ENCODE results near the gene FRYL.

FRYL gene

DNA sequence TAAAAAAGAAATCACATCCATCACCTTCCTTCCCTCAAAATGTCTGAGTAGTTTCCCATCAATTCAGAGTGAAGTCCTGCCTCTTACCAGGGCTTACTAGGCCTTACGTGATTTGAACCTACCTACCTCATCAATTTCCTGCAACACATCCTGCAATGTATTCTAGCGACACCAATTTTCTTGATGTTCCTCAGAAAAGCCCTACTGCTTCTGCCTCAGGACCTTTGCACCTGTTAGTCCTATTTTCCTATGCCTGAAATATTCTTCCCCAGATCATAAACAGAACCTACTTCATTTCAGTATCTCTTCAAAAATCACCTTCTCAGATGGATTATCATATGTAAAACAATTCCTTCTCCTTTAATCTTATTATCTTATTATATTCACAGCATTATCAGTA is 237.2 kb downstream of the FRYL start:
- no peak for DNase-seq

DNA sequence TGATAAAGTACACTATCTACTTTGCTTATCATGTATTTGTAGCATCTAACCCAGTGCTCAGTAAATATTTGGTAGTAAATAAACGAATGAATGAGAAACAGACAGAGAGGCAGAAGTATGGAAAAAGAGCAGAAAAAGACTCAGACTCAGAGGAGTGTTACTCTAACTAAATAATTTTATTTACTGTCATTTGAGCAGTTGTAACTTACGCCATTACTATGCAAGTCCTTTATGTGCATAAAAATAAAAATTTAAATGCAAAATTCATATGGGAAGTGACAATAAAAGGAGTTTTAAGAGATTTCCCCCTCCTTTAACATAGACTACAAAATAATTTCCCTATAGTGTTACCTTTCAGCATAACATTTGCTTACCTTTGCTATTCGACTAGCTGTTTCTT is 240.5 kb downstream of the FRYL start:
- no peak for DNase-seq

DNA sequence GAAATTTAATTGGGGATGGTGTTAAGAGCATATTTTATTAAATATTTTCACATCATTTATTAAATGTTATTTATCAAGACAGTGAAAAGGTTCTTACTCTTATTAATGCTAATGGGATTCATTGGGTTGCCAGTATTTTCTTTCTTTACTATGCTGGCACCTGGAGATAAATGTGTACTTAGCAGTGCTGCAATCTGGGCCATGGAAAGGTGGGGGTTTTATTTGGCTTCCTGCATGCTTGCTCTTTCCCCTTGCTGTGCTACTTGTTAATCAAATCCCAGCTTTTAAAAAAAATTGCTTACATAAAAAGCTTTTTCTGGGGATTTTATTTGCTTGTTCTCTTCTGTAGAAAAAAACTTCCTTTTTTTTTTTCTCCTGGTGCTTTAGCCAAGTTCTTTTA is 241.7 kb downstream of the FRYL start:
- no peak for DNase-seq

DNA sequence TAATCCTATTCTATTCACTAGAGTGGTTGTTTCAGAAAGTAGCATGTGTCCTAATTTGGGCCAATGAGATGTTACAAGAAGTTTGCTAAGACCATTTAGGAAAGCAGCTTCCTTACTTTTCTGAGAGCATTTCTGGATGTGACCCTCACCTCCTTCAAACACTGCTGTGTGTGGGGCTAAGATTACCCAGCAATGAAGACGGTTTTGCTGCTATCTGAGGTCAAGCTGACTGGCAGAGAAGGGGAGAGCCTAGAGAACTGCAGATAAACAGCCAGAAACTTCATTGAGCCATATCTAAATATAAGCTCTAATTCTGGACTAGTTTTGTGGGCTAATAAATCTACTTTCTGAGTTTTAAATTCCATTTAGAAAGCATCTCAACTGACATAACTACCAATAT is 253.7 kb downstream of the FRYL start:
- no peak for DNase-seq

DNA sequence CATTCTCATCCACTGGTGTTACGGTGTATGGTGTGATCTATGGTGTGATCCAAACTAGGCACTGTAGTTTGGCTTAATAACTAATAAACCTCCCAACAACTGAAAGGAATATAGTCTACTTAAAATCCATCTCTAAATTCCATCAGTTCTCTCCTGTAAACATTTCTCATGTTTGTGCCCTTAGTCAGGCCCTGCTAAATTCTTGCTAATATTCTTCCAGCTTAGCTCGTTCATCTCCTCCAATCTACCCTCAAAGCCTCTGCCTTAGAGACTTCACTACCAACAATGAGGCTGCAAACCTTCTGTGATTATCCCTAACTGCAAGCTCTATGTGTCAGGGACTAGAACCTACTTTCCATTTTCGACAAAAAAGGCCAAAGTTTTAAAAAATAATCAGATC is 261.9 kb downstream of the FRYL start:
- no peak for DNase-seq

DNA sequence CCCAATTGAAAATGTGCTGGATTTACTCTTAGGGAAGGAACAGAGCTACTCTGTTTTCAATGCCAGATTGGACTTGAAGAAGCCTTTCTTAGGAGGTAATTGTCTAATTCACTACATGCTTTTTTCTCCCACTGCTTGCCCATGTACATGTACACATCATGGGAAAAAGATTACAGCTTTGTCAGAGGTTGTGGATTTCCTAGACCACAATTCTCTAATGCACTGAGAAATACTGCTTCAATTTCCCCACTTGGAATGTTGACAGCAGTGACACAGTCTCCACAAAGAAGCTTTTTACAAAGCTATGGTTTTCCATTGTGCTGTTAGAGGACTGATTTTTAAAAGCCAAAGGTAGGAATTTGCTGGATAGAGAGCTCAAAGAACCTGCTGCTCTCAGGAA is 270.5 kb downstream of the FRYL start:
- DNase-seq = no peak

DNA sequence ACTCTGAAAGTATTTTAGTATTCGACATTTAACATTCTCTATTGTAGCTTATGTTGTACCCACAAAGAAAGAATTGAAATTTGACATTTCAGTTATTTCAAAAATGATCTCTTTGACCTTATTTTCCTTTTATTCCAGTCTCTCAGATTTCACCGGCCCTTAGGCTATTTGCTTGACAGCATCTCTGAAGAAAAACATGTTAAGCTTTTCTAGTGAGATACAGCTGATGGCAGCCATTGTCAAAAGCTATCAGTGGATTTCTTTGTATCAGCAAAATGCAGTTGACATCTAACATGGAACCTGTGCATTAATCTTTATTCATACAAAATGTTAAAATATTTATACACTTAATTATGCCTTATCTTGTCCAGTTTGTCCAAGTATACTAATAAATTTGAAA is 273.4 kb downstream of the FRYL start:
- DNase-seq = no peak

DNA sequence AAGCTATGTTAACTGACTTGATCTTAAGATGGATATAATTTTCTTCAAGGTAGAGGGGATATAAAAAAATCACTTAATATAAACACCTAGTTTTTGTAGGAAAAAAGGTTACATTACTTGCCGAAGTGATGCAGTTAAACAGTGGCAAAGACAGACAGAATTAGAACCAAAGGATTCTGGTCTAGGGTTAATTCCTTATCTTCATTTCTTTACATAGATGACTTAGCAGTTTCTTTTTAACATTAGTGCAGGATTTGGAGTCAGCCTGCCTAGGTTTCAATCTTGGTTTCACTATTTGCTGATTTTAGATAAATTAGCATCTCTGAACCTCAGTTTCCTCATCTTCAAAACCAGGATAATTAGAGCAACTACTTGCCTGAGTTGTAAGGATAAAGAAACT is 275.7 kb downstream of the FRYL start:
- DNase-seq = no peak

DNA sequence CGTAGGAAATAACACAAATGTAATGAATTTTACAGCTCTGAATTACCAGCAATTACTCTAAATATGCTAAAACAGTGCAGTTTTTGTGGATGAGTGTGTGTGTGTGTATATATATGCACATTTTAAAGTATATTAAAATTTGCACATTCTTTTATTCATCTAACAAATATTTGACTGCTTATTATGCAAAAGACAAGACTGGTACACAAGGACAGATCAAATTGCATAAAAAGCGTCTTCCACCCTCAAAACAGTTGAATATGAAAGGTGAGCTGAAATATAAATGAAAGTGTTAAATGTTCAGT is 276.1 kb downstream of the FRYL start:
- DNase-seq = no peak

DNA sequence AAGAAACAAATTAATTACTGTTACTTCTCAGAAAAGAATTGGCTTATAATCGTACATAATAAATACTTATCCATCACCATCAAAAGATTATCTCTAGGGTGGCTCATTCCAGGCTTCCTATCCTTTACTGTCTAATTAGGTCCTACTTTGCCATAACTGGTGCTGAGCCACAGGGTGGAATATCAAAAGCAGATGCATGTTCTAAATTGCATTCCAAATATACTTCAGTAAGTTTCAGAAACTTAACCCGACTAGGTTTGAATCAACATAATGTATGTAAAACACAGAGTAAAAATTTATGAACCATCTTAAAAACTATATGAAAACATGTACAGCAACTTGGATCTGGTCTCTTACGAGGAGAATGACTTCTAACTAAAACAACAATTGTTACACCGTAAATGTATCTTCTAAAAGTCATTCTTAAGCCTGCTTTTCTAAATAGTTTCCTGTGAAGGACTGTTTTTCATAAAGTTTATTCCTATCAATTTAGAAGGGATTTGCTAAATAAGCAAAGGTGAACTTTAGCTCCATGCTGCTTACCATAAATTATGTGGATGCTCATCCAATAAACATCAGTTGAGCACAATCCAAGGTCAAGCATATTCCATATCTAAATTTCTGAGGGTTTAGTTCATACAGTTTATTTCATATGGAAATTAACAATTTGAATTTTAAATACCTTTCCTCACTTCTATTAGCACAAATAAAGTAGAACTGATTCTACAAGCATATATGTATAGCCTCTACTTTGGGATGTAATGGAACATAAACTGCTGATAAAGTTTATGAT is 276.6 kb downstream of the FRYL start:
- no peak for DNase-seq

DNA sequence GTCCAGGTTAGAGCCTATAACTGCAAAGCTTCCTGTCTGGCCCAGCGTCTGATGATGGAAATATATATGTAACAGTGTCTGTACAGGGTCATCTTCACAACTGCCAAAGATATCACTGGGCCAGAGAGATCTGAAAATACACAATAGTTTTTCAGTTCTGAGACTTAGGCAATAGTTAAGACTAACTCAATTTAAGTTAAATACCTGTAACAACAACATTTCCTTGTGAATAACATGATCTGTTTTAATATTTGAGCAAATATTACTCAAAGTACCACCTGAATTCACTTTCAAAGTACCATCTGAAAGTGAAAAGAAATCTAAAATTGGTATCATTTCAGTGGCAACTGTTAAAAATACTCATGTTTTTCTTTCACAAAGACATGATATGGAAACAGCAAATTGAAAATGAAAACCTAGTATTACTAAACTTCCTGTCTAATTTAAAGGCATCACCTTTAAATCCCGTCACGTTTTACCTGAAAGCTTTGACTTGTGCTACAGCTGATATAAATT is 280.5 kb downstream of the FRYL start:
- no peak for DNase-seq

DNA sequence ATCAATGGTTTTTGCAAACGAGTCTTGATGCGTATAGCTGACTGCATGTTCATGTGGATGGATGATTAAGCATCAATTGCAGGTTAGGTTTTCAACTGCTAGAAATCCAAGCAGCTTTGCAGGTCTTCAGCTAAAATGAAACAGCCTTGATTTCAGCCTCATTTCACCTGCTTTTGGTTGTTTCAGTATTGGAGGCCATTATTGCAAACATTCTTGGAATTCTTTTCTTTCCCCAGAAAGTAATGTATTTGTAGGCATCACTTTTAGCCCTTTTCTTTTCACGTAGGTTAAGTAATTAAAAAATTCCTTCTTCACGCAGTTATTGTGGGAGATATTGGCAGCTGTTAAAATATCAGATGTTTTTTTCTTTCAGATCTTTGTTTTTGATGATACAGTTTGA is 281.2 kb downstream of the FRYL start:
- DNase-seq = no peak

DNA sequence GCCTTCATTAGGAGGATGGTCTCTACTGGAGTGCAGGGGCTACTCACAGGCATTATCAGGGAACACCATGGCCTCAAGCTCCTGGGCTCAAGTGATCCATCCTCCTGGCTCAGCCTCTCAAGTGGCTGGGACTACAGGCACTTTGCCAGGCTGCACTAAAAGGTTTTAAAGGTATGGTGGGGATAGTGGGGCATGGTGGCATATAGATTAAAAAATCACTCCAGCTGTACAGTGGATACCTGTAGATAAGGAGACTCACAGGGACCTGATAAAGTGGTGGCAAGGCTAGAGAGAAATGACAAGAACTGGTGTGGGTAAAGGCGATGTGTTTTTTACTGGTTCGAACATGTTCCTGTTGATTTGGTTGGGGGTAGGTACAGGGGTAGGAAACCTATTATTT is 284.1 kb downstream of the FRYL start:
- DNase-seq = no peak

DNA sequence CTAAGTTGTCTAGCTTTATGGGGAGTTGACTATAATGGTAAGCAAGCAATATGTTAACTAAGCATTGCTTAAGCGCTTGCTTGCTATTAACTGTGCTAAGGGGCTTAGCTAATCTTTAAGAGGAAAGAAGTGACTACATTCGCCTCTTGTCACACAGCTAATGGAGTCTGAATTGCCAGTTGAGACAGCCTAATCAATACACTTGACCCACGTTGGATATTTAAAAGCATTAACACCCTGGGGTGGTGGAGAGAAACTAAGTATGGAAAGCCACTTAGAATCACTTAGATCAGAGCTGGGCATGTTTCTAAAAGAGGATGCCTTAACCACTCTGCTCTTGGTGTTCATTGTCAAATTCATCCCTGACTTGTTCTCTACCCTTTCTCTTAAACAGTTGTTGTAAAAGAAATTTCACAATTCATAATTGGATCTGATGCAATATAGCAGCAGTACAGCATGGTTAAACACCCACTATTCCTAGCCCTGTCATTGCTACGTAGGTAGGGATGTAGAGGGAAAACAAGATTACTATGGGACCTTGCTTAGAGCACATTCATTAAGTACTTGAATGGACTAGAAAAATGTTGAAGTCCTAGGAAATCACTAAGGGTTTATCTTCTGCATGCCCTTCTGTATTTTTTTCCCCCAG is 286.5 kb downstream of the FRYL start:
- no peak for DNase-seq

DNA sequence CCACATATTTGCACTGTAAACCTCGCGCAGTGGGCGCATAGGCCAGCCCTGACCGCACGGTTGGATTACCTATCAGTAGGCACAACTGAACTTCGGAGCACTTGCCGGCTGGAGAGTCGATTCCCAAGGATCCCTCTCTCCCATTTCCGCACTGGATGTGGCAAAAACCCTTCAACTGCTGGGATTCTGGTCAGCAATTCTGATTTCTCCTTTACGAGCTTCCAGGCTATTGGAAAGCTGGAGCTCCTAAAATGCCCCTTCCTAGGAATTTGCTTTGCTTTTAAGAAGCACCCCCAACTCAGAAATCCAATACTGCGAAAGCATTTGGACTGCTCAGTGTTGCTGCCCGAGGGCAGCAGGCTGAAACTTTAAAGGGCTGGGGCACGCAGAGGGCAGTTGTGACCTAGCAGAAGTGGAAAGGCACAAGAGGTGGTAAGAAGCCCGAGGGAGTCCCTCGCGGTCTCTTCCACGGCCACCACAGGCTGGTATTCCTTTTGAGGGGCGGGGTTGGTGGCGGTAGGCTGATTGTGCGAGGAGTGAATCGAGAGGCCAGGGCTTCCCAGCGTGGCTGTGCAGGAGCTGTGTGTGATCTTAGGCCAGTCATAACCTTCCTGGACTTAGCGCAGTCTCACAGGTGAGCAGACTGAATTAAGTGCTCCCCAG is 288.4 kb downstream of the FRYL start:
- DNase-seq = no peak

DNA sequence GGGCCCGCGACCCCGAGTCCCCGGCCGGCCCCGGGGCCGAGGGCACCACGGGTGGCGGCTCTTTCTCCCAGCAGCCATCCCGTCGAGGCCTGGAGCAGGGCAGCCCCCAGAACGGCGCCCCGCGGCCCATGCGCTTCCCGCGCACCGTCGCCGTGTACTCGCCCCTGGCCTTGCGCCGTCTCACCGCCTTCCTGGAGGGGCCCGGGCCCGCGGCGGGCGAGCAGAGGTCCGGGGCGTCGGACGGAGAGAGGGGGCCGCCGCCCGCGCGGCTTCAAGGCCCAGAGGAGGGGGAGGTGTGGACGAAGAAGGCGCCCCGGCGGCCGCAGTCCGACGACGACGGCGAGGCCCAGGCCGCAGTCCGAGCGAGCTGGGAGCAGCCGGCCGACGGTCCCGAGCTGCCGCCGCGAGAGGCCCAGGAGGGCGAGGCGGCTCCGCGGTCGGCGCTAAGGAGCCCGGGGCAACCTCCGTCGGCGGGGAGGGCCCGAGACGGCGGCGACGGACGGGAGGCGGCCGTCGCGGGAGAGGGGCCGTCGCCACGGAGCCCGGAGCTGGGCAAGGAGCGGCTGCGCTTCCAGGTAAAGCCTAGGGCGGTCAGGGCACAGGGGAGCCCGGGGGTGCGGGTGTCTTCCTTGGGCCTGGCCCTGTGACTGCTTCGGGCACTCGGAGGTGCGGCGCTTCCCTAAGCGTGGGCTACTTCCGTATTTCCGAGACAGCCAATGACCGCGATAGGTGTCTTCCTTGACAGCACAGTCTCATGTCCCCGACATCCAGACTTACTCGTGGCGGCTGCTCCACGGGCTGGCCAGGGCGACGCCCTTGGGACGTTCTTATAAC is 289.2 kb downstream of the FRYL start:
- DNase-seq = no peak

DNA sequence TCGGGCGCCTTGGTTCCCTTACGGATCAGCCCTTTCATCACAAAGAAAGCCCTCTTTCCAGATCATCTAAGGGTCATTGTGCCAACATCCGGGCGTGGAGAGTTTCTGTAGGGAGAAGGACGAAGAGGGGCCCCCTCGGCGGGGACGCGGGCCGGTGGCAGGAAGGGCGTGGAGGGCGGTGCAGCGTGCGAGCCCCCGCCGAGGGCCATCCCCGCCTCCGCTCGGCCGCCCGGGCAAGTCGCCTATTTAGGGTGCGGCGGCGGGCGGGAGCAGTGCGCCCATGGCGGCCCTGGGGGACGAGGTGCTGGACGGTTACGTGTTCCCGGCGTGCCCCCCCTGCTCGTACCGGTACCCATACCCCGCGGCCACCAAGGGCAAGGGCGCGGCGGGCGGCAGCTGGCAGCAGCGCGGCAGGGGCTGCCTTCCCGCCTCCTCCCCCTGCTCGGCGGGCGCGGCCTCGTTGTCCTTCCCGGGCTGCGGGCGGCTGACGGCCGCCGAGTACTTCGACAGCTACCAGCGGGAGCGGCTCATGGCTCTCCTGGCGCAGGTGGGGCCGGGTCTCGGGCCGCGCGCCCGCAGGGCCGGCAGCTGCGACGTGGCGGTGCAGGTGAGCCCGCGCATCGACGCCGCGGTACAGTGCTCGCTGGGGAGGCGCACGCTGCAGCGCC is 289.9 kb downstream of the FRYL start, which contains the start of gene ZAR1:
ZAR1 (plus strand) TSS at position 241 of the 668 bp plus-strand sequence; CDS start at position 281, 40 bp downstream.
- DNase-seq = no peak

DNA sequence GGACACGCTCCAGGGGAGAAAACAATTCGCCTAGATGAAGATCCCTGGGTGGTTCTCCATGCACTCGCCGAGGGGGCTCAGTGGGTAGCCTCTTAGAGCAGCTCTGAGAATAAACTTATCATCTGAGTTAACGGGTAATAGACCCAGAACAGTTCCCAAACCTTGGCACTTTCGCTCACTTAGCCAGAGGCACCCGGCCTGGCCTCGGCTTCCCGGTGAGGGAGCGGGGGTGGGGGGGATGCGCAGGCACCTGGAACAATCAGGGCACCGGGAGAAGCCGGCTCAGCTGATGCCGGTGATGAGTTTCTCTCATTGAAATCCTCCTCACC is 290.4 kb downstream of the FRYL start:
- DNase-seq = no peak

DNA sequence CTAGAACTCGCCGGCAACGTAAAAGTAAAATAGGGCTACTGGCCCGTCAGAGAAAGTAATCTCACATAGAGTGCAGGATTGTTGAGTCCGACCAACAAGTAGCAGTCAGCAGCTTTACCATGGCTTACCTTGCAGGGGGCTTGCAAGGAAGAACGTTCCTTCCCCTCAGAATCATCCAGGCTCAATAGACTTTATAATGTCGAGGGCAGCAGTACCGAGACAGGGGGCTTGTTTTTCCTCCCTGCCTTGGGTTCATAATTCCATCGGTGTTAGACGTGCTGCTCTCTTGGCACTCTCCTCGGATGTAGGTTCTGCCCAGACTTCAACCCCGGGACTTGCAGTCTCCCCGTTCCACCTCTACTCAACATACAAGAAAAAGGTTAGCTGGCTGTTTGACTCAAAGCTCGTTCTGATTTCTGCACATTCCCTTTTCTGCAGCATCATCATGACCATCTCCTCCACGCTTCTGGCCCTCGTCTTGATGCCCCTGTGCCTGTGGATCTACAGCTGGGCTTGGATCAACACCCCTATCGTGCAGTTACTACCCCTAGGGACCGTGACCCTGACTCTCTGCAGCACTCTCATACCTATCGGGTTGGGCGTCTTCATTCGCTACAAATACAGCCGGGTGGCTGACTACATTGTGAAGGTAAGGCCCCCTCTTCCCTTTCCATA is 295.4 kb downstream of the FRYL start:
- DNase-seq = no peak

DNA sequence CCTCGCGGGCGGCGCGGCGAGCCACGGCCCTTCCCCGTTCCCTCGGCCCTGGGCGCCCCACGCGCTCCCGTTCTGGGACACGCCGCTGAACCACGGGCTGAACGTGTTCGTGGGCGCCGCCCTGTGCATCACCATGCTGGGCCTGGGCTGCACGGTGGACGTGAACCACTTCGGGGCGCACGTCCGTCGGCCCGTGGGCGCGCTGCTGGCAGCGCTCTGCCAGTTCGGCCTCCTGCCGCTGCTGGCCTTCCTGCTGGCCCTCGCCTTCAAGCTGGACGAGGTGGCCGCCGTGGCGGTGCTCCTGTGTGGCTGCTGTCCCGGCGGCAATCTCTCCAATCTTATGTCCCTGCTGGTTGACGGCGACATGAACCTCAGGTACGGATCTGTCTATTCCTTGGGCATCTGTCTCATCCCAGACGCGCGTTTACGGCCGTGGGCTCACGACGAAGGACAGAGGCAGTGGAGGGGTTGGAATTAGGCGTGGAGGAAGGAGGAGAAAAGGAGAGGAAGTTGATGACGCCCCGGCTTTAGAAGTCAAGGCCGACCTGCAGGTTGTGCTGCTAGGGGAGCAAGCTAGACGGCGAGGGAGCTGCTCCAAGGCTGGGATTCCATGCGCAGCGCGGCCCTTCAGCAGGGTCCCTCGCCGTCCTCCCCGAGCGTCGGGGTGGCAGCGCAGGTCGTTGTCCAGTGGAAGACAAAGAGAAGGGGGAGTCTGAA is 296.1 kb downstream of the FRYL start:
- no peak for DNase-seq

DNA sequence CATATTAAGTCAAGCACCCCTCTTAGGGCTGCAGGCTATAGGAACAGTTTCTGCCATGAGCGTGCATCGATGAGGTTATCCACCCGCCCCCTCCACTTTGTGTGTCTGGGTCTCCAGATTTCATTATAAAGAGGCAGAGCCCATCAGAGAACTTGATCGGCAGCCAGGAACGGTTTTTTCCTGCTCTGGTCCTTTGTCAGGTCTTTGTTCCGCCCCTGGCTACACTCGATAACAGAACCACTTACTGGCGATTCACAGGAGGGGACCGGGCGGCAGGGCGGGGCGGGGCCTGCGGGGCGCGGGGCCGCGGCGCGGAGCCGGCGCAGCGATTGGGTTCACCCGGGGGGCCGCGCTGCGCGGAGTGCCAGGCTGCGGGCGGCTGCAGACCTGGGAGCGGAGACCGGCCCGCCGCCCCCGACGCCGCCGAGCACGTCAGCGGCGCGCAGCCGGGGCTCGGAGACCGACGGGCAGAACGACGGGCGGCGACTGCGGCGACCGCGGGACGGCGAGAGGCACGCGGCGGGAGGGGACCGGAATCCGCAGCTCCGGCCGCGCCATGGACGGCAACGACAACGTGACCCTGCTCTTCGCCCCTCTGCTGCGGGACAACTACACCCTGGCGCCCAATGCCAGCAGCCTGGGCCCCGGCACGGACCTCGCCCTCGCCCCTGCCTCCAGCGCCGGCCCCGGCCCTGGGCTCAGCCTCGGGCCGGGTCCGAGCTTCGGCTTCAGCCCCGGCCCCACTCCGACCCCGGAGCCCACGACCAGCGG is 296.9 kb downstream of the FRYL start, which contains the start of gene SLC10A4:
SLC10A4 (plus strand) TSS at position 338 of the 771 bp plus-strand sequence; CDS start at position 557, 219 bp downstream.
- no peak for DNase-seq

All from SIG-M5 (cell line).